Activated gamma-delta T cell (primary cell): ENCODE measurements around the gene TUFM.
"Not testable (repeated sequence)": the region's sequence is repeated elsewhere in the genome, so short reads cannot be mapped to it uniquely, and the experiment has no call there.

ENCODE experiments used
- DNase-seq: peaks from one replicate; lab custom pipeline; 2025; lab: John Stamatoyannopoulos, UW

TUFM gene

DNA sequence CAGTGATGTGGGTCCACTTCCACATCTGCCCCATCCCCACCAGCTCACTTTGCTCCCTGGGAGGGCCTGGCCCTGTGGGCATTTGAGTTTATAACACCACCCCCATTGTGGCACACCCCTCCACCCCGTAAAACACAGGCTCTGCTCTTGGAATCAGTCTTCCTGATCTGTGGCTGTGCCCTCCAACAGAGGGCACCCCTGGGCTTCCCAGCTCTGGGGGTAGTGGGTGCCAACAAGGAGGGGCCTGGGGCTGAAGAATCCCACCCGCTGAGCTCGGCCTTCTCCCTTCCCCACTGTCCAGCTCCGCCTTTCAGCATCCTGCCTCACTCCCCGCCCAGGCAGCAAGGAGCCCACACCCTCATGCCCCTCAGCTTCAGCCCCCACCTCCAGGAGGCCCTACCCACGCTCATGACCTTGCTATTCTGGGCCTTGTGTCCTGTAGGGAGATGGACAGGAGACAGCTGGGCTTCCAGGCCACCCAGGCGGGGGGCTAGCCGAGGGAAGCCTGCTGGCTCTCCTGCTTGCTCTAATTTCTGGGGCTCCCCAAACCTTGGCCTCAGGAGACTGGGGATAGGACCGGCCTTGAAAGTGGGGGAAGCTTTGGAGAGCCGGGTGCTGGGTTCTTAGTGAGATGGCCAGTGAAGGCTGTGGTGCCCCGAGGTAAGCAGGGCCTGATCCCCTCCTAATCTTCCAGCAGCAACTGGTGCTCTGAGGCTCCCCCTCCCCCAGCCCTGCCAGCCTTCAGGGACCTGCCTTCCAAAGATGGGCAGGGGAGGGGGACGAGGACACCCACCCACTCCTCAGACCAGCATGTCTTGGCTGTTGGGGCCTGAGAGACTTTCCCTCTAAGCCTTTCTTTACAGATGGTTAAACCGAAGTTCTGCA lies 29.2 kb upstream of the TUFM start:
- no peak for DNase-seq

DNA sequence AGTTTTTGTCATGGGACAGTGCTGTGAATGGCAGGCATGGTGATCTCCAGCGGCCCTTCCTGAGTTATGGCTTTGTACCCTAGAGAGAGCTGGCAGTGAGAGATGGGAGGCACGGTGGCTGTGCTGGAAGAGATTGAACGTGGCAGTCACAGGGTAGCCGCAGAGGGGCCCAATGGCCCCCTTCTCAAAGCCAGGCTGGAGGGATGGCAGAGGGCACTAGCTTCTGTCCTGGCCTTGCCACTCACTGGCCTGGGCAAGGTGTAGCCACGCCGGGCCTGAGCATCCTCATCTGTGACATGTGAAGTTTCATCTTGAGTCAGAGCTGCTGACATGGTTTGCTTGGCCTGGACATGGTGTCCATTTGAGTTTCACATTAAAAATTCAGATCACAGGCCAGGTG lies 28.3 kb upstream of the TUFM start:
- no peak for DNase-seq

DNA sequence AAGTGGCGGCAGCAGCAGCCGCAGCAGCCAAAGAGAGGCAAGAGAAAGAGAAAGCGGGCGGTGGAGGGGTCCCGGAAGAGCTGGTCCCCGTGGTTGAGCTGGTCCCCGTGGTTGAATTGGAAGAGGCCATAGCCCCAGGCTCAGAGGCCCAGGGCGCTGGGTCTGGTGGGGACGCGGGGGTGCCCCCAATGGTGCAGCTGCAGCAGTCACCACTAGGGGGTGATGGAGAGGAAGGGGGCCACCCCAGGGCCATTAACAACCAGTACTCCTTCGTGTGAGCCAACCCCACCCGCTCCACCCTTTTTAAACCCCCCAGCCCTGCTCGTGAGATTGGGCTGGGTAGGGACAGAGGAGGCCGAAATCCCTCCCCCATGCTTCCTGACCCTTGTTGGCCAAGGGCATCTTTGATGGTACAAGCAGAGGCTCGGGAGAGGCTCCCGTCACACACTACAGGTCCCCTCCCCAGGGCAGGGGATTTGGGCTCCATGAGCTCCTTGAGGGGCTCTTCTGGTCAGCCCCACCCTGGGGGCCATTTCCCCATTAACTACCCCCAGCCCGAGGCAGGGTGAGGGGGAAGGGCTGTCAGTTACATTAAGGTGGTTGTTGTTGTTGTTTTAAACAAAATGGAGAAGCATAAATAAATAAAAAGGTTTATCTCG lies 27.5 kb upstream of the TUFM start:
- DNase-seq, result no peak

DNA sequence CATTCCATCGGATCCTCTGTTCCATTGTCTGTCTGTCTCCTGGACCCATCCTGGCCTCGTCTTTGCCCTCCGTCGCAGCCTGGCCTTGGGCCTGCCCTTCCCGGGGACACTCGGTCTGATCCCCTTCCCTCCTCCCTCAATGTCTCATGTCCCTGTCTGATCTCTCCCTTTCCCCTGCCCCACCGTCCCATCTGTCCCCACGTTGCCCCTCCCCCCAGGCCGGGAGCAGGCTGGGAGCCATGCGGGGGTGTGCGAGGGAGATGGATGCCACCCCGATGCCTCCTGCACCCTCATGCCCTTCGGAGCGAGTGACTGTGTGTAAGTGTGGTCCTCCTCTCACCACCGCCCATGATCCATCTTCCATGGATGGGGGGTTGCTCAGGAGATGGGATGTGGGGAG lies 26.8 kb upstream of the TUFM start:
- DNase-seq, result no peak

DNA sequence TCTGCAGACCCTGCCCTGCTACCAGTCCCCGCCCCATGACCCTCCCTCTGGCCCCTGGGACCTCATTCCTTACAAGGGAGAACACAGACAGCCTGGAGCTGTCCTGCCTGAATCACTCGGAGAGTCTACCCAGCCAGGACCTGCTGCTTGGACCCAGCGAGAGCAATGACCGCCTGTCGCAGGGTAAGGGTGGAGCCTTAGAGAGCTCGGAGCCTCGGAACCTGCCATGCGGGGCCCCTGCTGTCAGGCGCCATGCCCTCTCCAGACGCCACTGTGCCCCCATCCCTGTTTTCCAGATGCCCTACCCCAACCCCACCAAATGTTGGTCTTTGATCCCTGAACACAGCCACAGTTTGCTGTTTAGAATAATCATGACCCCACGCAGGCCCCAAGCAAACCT lies 23.1 kb upstream of the TUFM start:
- no peak for DNase-seq

DNA sequence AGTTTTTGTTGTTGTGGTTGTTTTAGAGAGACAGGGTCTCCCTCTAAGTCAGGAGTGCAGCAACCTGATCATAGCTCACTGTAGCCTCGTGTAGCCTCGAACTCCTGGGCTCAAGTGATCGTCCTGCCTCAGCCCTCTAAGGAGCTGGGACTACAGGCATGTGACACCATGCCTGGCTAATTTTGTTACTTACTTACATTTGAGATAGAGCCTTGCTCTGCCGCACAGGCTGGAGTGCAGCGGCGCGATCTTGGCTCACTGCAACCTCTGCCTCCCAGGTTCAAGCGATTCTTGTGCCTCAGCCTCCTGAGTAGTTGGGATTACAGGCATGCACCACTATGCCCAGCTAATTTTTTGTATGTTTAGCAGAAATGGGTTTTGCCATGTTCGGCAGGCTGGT lies 21.5 kb upstream of the TUFM start:
- DNase-seq, result not testable (repeated sequence)

DNA sequence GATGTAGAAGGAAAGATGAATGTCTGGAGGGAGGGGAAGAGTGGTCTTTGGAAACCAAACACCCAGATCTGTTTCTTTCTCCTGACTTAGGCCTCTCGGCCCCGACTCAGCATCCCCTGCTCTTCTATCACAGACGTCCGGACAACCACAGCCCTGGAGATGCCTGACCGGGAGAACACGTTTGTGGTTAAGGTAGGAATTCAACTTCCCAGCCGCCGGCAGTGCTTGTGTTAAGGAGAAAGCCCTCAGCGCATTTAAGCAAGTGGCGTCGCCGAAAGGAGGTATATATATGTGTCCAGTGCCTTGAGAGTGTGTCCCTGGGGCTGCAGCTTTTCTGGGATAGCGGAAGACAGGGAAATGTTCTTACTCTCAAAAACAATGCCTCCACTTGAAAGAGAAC lies 21.1 kb upstream of the TUFM start:
- DNase-seq, result no peak

DNA sequence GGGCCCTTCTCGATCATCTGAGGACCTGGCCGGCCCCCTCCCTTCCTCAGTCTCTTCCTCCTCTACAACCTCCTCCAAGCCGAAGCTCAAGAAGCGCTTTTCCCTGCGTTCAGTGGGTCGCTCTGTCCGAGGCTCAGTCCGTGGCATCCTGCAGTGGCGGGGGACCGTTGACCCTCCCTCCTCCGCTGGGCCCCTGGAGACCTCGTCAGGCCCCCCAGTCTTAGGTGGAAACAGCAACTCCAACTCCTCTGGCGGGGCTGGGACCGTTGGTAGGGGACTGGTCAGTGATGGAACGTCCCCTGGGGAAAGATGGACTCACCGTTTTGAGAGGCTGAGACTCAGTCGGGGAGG lies 20.3 kb upstream of the TUFM start:
- DNase-seq, result no peak

DNA sequence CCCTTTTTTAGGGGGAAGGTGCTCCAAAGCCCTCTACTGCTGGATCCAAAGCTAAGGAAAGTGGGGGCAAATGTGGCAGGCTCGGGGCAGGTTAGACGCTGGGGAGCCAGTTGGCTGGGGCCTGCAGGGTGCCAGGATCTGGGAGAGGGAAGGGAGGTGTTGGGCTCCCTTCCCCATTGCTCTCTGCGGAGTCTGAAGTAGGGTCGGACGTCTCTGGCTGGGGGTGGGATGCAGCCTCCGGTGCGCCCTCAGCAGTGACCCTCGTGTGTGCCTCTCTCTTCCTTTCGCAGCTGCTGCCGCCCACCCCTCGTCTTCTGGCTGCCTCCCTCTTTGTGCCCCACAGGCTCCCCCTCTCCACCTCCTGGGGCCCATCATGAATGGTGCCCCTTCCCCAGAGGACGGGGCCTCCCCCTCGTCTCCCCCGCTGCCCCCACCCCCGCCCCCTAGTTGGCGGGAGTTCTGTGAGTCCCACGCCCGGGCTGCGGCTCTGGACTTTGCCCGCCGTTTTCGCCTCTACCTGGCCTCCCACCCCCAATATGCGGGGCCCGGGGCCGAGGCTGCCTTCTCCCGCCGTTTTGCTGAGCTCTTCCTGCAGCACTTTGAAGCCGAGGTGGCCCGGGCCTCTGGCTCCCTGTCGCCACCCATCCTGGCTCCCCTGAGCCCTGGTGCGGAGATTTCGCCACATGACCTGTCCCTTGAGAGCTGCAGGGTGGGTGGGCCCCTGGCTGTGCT lies 19.7 kb upstream of the TUFM start:
- no peak for DNase-seq

DNA sequence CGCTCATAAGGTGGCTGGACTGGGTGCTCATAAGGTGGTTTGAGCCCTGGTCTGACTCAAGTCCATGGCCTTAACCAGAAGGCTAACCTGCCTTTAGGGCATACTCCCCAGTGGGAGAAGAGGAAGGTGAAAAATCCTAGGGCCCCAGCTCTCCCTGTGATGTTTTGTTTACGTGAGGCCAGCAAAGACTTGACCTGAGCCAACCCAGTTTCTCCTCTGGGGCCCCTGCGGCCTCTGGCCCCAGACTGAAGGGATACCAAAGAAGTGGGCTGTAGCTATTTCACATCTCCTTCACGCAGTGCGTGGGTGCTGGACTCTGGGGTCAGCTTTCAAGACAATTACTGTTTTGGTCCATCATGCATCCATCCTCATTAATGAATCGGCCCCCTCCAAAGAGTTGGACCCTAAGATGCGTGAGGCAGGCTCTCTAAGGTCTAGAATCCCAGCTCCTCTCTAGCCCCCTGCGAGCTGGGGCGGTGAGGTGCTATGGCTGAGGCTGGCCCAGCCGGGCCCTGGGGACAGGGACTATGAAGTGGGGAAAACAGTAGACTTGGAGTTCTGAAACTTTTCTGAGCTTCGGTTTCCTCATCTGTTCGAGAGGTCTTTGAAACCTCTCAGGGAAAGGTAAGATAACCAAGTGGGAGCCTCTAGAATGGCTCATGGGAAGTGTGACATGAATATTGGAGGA lies 19.0 kb upstream of the TUFM start:
- DNase-seq, result no peak

DNA sequence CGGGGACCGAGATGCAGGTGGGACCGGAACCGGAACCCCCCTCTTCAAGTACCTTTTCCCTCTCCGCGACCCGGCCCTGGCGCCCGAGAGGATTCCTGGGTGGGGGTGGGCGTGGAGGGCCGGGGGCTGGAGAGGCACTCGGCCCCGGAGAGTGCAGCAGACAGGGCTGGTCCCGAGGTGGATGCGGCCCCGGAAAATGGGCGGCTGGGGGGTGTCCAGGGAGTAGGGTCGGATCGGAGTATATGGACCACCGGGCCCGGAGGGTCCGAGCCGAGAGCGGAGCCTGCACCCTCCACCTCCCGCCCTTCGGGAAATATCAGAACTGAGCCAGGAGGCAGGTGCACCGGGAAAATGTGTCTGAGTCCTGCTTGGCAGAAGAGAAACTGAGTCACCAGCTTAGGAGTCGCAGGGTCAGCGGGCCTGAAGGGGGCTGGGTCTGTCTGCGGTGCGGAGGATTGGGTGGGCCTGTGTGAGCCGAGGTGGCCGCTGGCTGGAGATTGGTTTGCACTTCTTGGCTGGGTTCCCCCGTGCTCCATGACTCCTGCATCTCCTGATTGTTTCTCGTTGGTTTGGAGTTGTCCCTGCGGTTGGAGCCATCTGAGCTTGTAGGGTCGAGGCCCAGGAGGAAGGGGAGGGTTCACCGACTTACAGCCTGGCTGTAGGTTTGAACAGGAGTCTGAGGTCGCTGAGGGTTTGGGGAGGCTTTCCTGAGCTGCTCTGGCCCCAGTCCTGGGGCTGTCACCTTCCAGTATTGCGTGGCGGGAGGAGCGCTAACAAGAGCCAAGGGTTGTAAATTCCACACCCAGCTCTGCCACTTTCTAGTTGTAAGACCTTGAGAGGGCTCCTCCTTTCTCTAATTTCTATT lies 18.0 kb upstream of the TUFM start:
- DNase-seq, result no peak

DNA sequence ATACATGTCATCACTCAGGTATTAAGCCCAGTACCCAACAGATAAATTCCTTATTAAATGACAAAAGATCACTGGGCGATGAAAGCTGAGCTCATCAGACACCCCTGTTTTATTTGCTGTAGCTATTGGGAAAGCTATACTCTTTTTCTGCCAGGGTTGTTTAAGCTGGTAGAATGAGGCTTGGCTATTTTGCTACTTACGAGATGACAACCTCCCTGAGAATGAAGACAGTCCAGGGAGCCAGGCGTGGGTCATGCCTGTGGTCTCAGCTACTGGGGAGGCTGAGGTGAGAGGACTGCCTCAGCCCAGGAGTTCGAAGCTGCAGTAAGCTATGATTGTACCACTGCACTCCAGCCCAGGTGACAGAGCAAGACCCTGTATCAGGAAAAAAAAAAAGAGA lies 13.2 kb upstream of the TUFM start:
- DNase-seq, result no peak

DNA sequence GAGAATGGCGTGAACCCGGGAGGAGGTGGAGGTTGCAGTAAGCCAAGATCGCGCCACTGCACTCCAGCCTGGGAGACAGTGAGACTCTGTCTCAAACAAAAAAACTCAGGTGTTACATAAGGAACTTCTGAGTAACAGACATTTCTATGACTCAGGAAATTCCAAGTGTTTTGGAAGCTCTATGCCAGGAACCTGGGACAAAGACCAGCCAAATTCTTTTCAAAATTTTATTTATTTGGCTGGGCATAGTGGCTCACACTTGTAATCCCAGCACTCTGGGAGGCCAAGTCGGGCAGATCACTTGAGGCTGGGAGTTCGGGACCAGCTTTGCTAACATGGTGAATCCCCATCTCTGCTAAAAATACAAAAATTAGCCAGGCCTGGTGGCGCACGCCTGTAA lies 12.3 kb upstream of the TUFM start:
- no peak for DNase-seq

DNA sequence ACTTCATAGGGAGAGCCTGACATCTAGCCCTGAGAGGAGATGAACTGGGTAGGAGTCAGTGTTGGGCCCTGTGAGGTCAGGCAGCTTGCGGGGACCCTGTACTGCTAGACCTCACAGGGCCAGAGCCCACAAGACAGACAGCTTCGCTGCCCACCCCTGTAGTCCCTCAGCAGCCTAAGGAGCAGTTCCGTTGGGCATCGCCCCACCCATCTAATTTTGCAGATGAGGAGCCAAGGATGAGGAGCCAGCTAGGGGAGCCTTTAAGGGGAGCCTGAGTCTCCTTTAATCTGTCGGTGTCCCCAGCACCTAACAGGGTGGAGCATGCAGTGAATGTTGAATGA lies 755 bp upstream of the TUFM start:
- no peak for DNase-seq

DNA sequence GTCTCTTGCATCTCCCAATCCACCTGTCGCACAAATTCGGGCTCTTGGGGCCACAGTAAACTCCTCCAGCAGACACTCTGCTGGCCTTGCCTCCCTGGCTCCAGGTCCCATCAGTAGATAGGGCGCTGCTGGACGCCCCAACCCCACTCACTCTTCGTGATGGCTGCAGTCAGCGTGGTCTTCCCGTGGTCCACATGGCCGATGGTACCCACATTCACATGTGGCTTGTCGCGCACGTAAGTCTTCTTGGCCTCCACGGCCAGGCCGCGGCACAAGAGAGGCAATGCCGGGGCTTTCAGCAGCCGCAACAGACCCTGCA lies 428 bp downstream of the TUFM start:
- DNase-seq, result no peak

DNA sequence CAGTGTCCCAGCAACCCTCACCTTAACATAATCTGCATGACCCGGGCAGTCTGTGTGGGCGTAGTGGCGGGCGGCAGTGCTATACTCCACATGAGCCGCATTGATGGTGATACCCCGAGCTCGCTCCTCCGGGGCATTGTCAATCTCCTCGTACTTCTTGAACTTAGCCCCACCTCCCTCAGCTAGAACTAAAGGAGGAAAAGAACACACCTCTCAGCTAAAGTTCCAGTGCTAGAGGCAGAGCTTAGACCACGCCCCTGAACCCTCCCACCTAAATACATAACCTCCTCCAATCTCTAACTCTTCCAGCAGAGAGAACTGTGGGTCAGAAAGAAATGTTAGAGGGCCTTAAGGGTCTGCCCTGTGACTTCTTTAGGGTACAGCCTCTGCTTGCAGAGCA lies 855 bp downstream of the TUFM start:
- DNase-seq, result no peak

DNA sequence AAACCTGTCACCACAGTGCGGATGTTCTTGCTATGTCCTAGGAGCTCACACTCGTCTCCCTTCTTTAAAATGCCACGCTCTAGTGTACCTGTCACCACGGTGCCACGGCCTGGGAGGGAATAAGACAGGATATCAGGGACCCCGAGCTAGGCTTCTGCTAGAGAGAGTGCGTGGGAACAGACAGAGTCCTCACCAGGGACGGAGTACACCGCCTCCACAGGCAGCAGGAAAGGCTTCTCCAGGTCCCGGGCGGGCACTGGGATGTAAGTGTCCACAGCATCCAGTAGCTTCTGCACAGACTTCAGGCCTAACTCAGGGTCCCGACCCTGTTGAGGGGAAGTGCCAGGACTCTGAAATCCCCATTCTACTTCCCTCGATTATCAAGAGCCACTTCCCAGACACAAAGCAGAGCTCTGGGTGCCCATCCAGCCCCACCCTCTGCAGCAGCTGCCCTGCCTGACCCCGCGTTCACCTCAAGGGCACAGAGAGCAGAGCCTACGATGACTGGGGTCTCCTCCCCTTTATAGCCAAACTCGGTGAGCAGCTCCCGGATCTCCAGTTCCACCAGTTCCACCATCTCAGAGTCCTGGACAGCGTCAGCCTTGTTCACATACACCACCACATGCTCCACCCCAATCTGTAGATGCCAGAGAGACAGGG lies 1.8 kb downstream of the TUFM start:
- DNase-seq, result no peak

DNA sequence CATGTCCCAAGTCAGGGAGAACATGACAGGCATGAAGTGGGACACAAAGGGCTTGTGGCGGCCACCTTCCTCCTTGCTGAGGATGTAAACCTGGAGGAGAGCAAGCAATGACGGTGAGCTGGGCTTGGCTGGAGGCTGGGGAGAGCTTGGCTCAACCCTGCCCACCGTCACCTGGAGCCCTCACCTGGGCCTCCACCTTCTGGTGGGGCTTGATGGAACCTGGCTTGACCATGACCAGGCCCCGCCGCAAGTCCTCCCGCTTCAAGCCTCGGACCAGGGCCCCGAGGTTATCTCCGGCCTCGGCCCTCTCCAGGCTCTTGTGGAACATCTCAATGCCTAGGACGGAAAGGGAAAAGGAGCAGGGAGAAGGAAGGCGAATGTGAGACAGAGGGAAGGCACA lies 2.4 kb downstream of the TUFM start:
- DNase-seq, result no peak

DNA sequence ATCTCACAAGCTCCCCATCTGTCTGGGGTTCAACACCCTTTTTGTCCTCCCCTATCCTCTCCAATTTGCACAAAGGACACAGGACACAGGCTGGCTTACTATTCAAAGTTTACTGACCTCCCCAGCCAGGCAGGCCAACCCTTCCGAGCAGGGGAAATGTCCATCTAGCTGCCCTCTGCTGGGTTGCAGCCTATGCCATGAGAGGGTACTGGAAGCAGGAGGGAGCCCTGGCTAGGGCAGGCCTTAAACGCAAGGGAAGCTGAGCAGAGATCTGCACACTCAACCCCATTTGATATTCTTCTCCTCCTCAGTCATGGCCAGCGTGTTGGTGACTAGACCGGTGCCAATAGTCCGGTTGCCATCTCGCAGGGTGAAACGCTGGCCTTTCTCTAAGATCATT lies 3.5 kb downstream of the TUFM start:
- no peak for DNase-seq

DNA sequence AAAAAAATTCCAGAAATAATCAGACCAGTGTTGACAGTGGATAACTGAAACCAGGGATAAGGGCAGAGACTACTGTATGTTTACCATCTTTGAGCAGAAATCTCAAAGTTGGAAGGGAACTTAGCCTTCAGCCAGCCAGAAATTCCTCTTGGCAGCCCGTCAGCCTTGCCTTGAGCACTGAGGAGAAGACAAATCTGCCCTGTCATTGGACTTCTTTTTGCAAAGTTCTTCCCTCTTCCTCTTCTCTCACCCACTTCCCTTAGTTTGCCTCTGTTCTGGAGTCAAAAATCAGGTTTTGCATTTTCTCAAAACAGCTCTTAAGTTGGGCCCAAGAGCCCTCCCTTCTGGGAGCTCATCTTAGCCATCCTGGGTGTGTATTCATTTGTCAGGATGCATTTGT lies 6.2 kb downstream of the TUFM start:
- DNase-seq, result no peak

DNA sequence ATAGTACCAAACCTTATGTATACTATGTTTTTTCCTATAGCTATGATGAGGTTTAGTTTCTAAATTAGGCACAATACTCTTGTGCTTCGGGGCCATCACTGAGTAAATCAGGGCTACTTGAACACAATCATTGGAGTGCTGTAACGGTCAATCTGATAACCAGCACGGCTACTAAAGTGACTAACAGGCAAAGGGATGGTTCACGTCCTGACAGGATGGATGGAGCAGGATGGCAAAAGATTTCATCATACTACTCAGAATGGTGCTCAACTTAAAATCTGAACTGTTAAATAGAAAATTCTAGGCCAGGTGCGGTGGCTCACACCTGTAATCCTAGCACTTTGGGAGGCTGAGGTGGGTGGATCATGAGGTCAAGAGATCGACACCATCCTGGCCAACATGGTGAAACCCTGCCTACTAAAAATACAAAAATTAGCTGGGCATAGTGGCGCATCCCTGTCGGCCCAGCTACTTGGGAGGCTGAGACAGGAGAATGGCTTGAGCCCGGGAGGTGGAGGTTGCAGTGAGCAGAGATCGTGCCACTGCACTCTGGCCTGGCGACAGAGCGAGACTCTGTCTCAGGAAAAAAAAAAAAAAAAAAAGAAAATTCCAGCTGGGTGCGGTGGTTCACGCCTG lies 7.0 kb downstream of the TUFM start:
- no peak for DNase-seq
